DOHH2 (cell line): ENCODE measurements around the gene LIFR.

Experiments
- EZH2phosphoT487 ChIP-seq: fragments of 200-600 bp; sonication (generic); IDR thresholded peaks from 2 replicates; pipeline ENCODE4 v1.6.1; 2017; ENCODE audit warnings: borderline replicate concordance, mild to moderate bottlenecking, antibody characterized with exemption, low read length, moderate library complexity, mixed read lengths
- TF ChIP-seq, protein P1 (sequence below): fragments of 200-600 bp; sonication (generic); IDR thresholded peaks from one replicate; pipeline ENCODE4 v1.5.1; 2014; ENCODE audit warnings: antibody characterized with exemption, mild to moderate bottlenecking, low read depth, low read length; ENCODE audit not compliant: poor library complexity, severe bottlenecking

DNA sequence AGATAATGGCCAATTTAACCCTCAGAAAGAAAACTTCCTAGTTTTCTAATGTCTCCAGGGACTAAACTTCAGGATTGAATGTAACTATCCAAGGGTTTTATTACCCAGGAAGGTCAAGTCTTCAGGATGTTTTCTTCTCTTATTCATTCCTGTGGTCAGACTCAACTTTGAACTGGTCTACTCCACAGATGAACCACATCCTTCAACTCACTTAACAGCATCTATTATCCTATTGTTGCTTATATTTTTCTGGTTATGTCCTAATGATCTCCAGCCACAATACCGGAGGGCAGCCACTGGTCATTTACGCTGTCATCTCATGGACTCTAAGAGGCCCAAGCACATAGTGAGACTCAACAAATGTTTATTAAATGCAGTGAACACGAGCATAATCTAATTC is 47.2 kb upstream of the LIFR start:
- TF ChIP-seq, protein P1, sequence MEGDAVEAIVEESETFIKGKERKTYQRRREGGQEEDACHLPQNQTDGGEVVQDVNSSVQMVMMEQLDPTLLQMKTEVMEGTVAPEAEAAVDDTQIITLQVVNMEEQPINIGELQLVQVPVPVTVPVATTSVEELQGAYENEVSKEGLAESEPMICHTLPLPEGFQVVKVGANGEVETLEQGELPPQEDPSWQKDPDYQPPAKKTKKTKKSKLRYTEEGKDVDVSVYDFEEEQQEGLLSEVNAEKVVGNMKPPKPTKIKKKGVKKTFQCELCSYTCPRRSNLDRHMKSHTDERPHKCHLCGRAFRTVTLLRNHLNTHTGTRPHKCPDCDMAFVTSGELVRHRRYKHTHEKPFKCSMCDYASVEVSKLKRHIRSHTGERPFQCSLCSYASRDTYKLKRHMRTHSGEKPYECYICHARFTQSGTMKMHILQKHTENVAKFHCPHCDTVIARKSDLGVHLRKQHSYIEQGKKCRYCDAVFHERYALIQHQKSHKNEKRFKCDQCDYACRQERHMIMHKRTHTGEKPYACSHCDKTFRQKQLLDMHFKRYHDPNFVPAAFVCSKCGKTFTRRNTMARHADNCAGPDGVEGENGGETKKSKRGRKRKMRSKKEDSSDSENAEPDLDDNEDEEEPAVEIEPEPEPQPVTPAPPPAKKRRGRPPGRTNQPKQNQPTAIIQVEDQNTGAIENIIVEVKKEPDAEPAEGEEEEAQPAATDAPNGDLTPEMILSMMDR, result no peak
- no peak for TF ChIP-seq EZH2phosphoT487
